Choroid plexus epithelial cell (primary cell): ENCODE data around the gene U2AF1L4.
A peak's percentile ranks its signal among the peaks of the same experiment; 100 is the strongest.

Experiments
- DNase-seq: peaks from one replicate; pipeline ENCODE4 v3.0.0-alpha.2; 2010; ENCODE audit warnings: low read depth
- H3K4me3 ChIP-seq: 2 replicates; pipeline ENCODE4 v1.5.1; 2011; ENCODE audit warnings: low read depth, mild to moderate bottlenecking, control low read depth, low read length, moderate library complexity
- CTCF ChIP-seq: conservative IDR thresholded peaks from 2 replicates; pipeline ENCODE4 v1.5.1; 2011; ENCODE audit warnings: low read depth, mild to moderate bottlenecking, control low read depth, inconsistent platforms, low read length, moderate library complexity

U2AF1L4 gene

GRCh38 chr19:35742121-35742724 lies 3.0 kb downstream of the U2AF1L4 start, which contains the start of gene IGFLR1:
Gene IGFLR1, minus strand, starts transcription at chr19:35742452. Its CDS starts 1,272 bp downstream, at chr19:35741180.
- TF ChIP-seq CTCF: no peak
- H3K4me3 ChIP-seq: no peak within 1 kb of the TSS
- DNase-seq: no peak

GRCh38 chr19:35741203-35741515 lies 4.1 kb downstream of the U2AF1L4 start:
- TF ChIP-seq CTCF: no peak
- H3K4me3 ChIP-seq: peak overlapping the region; percentile 60
- DNase-seq: no peak

GRCh38 chr19:35740423-35741202 lies 4.6 kb downstream of the U2AF1L4 start:
- TF ChIP-seq CTCF: peak; percentile 24
- peak overlapping the region; percentile 60 for H3K4me3 ChIP-seq
- DNase-seq: peak; percentile 99

- peak overlapping the region; percentile 55 for H3K4me3 ChIP-seq
- TF ChIP-seq CTCF: no peak
- DNase-seq: no peak
Measured at GRCh38 chr19:35740108-35740422, 5.2 kb downstream of the U2AF1L4 start.

GRCh38 chr19:35739275-35740107 lies 5.7 kb downstream of the U2AF1L4 start:
- DNase-seq: no peak
- no peak for TF ChIP-seq CTCF
- H3K4me3 ChIP-seq: no peak overlapping the region

- no peak for TF ChIP-seq CTCF
- no peak for DNase-seq
- H3K4me3 ChIP-seq: no peak overlapping the region
Measured at GRCh38 chr19:35738887-35739229, 6.4 kb downstream of the U2AF1L4 start.
